Epithelial cell of esophagus (primary cell): ENCODE measurements around the gene RUNX2.
A peak's percentile ranks its signal among the peaks of the same experiment; 100 is the strongest.

Source experiments
- DNase-seq: peaks from one replicate; pipeline ENCODE4 v3.0.0; 2010; ENCODE audit warnings: low read depth
- H3K4me3 ChIP-seq: 2 replicates; pipeline ENCODE4 v1.5.1; 2011; ENCODE audit warnings: mild to moderate bottlenecking, low read length, control low read depth
- CTCF ChIP-seq: IDR thresholded peaks from 2 replicates; pipeline ENCODE4 v1.5.1; 2011; ENCODE audit warnings: low read depth, mild to moderate bottlenecking, low read length, control low read depth, inconsistent platforms; ENCODE audit not compliant: insufficient read depth; ENCODE audit errors: missing control alignments

Gene RUNX2

GRCh38 chr6:45608252-45608913, 280.3 kb downstream of the RUNX2 start:
- TF ChIP-seq CTCF: no peak
- no peak overlapping the region for H3K4me3 ChIP-seq
- peak; percentile 51 for DNase-seq

DNA sequence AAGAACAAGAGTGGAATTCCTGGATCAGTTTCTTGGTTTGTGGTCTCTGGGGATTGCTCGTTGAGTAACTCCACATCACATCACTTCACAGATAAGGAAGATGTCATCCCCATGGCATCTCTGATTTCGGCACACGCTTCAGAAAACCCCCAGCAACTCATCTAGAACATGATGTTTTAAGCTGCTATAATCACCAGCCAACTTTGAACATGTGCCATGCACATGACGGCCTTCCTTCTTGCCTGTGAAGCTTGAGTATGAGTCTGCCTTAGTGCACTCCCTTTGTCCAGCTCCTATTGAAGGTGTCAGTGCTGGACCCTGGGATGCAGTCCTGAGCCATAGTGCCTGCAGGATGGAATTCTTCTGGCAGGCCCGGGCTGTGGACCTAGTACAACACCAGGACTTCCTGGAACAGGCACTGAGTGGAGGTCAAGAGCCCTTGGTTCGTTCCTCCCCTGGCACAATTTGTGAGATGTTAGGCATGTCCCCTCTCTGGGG, 281.1 kb downstream of the RUNX2 start:
- DNase-seq: no peak

DNA sequence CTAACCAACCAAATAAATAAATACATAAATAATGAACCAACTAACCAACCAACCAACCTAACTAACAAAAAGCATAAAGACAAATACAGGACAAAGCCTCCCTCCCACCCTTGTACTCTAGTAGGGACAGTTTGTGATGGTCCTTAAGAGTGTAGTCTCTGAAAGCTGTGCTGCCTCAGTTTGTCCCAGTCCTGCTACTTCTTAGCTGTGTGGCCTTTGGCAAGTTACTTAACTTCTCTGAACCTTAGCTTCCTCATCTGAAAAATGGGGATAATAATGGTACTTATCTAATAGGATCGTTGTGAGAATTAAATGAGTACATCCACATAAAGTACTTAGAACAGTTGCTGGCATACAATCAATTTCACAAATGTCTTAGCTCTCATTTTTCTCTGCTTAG, 282.2 kb downstream of the RUNX2 start:
- no peak overlapping the region for H3K4me3 ChIP-seq
- TF ChIP-seq CTCF: no peak
- no peak for DNase-seq

More for the DNA sequence above, 281.1 kb downstream of the RUNX2 start:
- H3K4me3 ChIP-seq: no peak overlapping the region
- TF ChIP-seq CTCF: no peak

DNA sequence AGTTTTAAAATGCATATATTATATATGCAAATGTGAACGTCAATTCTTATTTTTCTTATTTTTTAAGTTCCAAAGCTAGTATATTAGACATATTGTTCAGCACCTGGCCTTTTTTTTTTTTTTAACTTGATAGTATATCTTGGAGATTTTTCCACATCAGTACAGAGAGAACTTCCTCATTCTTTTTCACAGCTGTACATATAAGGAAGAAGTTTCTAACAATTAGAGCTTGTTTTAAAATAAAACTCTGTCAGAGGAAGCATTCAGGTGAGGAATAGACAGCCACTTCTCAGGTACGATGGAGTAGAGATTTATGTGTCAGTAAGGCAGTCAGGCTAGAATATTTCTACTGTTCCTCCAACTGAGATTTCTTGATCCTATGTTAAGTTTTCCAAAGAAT, 282.7 kb downstream of the RUNX2 start:
- no peak for DNase-seq
- TF ChIP-seq CTCF: no peak
- no peak overlapping the region for H3K4me3 ChIP-seq

- DNase-seq: no peak
- no peak for TF ChIP-seq CTCF
- H3K4me3 ChIP-seq: no peak overlapping the region
These were observed 283.4 kb downstream of the RUNX2 start for GRCh38 chr6:45611491-45611890.

DNA sequence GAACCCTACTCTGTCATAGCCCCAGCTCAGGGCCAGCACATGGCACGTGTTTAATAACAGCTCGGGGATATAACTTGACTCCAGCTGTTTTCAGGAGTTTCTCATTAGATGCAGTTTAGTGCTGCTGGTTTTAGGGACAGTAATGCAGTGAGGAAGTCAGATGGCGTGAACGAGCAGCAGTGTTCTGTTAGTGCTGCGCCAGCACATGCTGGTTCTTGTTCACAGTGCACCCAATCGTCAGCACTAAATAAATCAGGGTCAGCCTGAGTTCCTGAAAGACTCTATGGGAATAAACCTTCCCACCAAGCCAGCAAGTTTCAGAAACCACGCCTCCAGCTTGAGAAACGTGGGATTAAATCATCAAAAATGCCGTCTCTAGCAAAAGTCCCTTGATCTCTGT, 285.5 kb downstream of the RUNX2 start:
- peak; percentile 97 for DNase-seq
- no peak overlapping the region for H3K4me3 ChIP-seq
- TF ChIP-seq CTCF: peak; percentile 24
